Tibial nerve (tissue), 4 donors: ENCODE results near the gene DUS2.

Source experiments
- EP300 ChIP-seq, 2 donors: sonication (generic); formaldehyde crosslinking; IDR thresholded peaks; one replicate each; pipeline ENCODE4 v1.6.1; 2017; ENCODE audit warnings: antibody characterized with exemption in 2 of 2, mild to moderate bottlenecking in 1 of 2
- POLR2A ChIP-seq, 2 donors: fragments of 450-650 bp; IDR thresholded peaks; one replicate each; pipeline ENCODE4 v1.6.1; 2017; ENCODE audit warnings: antibody characterized with exemption in 2 of 2, mild to moderate bottlenecking in 2 of 2, moderate library complexity in 2 of 2
- TF ChIP-seq, protein P1 (sequence below), 5 experiments: fragments of 200-600 bp in 3 of 5; fragments of 450-650 bp in 2 of 5; sonication (generic) in 3 of 5; IDR thresholded peaks; one replicate each; pipeline ENCODE4 v1.5.1; 2016 to 2019; ENCODE audit warnings: antibody characterized with exemption in 5 of 5, mild to moderate bottlenecking in 3 of 5, moderate library complexity in 2 of 5

DNA sequence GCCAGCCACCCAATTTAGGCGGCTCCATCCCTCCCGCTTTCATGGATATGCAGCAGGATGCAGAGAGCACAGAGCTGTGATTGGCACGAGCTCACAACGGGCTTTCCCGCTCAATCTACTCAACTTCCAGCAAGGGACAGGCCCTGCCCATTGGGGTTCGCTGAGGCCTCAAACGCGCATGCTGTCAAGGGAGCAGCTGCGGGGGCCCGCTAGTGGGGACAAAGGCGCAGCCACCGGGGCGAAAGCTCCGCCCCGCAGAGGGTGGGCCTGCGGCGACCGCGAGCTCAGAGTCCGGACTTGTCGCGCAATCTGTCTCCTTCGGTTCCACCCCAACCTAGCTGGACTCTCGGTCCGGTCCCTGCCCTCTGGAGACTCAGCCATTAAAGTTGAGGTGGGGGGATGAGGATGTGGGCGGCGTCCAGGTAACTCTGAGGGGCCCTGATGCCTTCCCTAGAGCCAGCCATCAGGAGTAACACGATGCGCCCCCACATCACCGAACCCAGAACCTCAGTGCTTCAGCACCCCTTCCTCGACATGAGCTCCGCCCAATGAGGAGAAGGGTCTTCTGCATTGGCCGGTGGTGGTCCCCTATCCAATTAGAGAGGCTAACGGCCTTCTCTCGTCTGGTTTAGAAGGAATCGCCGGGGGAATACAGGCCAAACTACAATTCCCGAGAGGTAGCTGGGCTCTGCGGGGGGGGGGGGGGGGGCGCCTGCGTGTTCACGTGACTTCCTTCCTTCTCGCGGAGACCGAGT lies 61.6 kb downstream of the DUS2 start:
- TF ChIP-seq POLR2A (IDR thresholded peaks at IDR 0.05) = peak; percentile 9 to 55
- TF ChIP-seq, protein P1, sequence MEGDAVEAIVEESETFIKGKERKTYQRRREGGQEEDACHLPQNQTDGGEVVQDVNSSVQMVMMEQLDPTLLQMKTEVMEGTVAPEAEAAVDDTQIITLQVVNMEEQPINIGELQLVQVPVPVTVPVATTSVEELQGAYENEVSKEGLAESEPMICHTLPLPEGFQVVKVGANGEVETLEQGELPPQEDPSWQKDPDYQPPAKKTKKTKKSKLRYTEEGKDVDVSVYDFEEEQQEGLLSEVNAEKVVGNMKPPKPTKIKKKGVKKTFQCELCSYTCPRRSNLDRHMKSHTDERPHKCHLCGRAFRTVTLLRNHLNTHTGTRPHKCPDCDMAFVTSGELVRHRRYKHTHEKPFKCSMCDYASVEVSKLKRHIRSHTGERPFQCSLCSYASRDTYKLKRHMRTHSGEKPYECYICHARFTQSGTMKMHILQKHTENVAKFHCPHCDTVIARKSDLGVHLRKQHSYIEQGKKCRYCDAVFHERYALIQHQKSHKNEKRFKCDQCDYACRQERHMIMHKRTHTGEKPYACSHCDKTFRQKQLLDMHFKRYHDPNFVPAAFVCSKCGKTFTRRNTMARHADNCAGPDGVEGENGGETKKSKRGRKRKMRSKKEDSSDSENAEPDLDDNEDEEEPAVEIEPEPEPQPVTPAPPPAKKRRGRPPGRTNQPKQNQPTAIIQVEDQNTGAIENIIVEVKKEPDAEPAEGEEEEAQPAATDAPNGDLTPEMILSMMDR (IDR thresholded peaks at IDR 0.05) = peak in 3 of 5 experiments; percentile 20 to 54 (median 42)
- TF ChIP-seq EP300 (IDR thresholded peaks at IDR 0.05) = peak in 1 of 2 donors; percentile 89
